Omental fat pad (tissue), 4 donors: ENCODE measurements around the gene IFIT1. TPM values are rescaled to one million over a fixed set of nuclear protein-coding genes. Genes with fewer than 3 reads are reported as not detected.
"Not testable (repeated sequence)": the region's sequence is repeated elsewhere in the genome, so short reads cannot be mapped to it uniquely, and the experiment has no call there.

Source experiments
- ATAC-seq: fragments of 150-250 bp; one replicate; pipeline ENCODE4 v1.9.1; 2016; ENCODE audit warnings: mild to moderate bottlenecking, moderate library complexity; ENCODE audit not compliant: low FRiP score
- DNase-seq: peaks from one replicate; pipeline ENCODE4 v3.0.0-alpha.2; 2019; ENCODE audit warnings: low spot score
- total RNA-seq, 4 donors: library from RNA; depleted of rRNA; stranded (reverse); fragments of >200 nt; gene quantifications; one replicate each; pipeline ENCODE4 v1.1.0, GENCODE V29; 2016
- TF ChIP-seq, protein P1 (sequence below), 3 donors: fragments of 450-650 bp; IDR thresholded peaks; one replicate each; pipeline ENCODE4 v1.5.1; 2016 to 2017; ENCODE audit warnings: antibody characterized with exemption in 3 of 3, mild to moderate bottlenecking in 3 of 3, moderate library complexity in 2 of 3

IFIT1 gene
- total RNA-seq, 4 donors from 2014 or later: 8.1 to 30.9 (median 11.6) TPM

DNA sequence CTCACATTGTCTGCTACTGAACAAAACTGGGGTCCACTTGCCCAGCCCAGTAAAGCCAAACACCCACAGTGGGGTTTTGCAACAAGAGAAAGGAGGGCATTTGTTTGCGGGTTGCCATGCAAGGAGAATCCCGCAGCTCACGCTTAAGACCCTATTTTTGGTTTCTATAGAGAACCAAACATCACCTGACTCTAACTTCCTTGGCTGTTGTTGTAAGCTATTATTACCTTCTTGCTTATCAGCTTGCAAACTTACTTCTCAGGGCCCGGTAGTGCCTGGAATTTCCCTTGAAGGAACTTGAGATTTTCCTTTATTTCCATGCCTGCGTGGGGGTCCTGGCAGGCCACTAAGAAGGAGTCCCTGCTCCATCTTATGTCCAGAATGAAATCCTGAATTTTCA lies 43.9 kb upstream of the IFIT1 start:
- DNase-seq (no peak), ATAC-seq (no peak)
- TF ChIP-seq, protein P1, sequence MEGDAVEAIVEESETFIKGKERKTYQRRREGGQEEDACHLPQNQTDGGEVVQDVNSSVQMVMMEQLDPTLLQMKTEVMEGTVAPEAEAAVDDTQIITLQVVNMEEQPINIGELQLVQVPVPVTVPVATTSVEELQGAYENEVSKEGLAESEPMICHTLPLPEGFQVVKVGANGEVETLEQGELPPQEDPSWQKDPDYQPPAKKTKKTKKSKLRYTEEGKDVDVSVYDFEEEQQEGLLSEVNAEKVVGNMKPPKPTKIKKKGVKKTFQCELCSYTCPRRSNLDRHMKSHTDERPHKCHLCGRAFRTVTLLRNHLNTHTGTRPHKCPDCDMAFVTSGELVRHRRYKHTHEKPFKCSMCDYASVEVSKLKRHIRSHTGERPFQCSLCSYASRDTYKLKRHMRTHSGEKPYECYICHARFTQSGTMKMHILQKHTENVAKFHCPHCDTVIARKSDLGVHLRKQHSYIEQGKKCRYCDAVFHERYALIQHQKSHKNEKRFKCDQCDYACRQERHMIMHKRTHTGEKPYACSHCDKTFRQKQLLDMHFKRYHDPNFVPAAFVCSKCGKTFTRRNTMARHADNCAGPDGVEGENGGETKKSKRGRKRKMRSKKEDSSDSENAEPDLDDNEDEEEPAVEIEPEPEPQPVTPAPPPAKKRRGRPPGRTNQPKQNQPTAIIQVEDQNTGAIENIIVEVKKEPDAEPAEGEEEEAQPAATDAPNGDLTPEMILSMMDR (IDR thresholded peaks at IDR 0.05): no peak

DNA sequence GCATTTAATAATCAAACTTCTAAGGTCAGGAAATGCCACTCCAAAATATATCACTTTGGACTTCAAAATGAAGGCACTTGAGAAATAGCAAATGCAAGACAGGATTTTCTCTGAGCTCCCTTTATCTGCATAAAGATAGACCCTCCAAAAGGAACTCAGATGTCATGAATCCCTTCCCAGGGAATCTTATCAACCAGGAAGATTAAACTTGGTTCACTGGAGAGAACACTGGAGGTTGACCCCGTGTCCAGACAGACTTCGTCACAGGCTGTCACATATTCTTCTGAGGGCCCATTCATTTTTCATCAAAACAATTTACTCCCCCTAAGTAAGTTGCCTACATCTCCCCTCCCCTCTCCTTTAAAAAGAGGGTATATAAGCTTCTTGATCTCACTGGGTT lies 43.4 kb upstream of the IFIT1 start:
- DNase-seq (no peak), ATAC-seq (no peak)
- TF ChIP-seq, protein P1 (IDR thresholded peaks at IDR 0.05): no peak

DNA sequence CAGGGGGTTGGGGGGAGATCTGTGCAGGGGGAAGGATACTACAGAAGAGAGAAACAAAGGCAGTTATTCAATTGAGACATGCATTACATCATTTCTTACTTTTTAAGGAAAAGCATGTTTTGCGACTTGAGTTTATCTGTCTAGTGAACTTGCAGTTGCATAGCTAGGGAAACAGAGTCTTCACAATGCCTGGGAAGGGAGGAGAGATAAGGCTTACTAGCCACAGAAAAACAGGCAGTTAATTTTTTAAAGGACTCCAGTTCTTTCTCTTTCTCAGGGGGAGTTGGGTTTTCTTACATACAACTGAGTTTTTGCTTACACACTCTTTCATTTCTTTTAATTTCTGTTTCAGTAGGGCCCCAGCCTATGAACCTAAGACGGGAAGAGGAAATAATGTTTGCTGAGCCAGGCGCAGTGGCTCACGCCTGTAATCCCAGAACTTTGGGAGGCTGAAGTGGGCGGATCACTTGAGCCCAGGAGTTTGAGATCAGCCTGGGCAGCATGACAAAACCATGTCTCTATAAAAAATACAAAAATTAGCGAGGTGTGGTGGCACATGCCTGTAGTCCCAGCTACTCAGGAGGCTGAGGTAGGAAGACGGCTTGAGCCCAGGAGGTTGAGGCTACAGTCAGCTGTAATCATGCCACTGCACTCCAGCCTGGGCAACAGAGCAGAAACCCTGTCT lies 41.6 kb upstream of the IFIT1 start:
- peak; percentile 43 for ATAC-seq
- DNase-seq: not testable (repeated sequence)

DNA sequence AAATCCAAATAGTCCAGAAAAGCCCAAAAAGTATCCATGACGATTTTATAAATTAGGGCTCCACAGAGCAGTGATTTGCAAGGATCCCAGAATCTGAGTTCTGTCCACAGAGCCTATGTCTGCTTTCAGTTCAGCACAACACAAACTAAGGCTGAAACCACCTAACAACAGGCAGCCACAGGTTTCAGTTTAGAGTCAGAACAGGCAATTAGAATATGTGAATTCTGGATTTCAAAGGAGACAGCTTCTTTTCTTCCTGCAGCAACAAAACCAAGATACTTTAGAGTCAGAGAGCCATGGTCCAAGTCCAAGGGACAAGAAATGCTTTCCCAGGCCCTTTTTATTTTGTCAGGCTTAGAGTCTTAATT lies 41.0 kb upstream of the IFIT1 start:
- TF ChIP-seq, protein P1 (IDR thresholded peaks at IDR 0.05): no peak
- ATAC-seq (peak; percentile 33), DNase-seq (no peak)

DNA sequence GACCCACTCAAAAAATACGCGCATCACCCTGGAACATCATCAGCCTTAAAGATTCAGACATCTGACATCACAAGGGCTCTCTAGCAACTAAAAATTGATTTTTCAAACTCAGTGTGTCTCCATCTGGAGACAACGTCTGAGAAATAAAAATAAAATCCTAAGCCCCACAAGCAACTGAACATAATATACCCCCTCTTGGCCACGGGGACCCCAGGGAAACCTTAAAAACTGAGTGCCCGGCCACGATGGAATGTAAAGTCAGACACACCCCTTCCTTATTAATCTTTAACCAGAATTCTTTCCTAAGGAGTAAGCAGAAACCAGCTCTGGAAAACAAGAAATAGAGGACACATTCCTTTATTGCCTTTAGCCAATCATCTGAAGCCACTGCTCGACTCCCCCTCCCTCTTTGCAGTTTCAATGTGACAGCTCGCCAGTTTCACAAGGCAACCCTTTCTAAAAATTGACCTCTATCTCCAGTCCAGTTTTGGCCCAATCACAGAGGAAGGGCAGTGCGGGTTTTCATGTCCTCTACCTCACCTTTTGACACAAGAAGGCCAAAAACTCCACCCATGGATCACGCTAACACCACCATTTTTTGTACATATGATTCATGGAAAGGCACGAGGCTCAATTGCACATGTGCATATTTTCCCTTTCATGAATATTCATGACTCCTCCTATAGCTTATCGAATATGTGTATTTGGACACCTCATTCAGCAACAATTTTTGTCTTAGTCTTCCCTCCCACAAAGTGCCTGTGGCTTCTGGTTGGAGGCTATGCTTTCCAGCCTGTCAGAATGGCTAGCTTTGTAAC lies 40.4 kb upstream of the IFIT1 start:
- TF ChIP-seq, protein P1 (IDR thresholded peaks at IDR 0.05): no peak
- DNase-seq (no peak), ATAC-seq (peak; percentile 69)

DNA sequence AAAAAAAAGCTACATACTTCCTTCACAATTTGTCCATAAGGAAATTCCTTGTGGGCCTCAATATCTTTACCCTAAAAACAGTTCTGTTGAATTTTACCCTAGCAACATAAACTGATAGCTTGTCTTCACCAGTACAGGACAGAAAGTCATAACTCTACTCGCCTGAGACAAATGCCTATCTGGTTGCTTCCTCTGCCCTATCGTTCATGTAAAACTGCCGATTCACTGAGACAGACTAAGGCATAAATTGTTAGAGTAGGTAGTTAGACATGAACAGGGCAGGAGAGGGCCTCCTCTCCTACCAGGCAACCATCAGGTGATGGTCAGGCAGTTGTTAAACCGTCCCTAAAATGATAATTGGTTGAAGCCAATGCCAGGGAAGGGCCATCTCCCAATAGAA lies 39.6 kb upstream of the IFIT1 start:
- TF ChIP-seq, protein P1 (IDR thresholded peaks at IDR 0.05): no peak
- no peak for DNase-seq
- ATAC-seq: no peak

DNA sequence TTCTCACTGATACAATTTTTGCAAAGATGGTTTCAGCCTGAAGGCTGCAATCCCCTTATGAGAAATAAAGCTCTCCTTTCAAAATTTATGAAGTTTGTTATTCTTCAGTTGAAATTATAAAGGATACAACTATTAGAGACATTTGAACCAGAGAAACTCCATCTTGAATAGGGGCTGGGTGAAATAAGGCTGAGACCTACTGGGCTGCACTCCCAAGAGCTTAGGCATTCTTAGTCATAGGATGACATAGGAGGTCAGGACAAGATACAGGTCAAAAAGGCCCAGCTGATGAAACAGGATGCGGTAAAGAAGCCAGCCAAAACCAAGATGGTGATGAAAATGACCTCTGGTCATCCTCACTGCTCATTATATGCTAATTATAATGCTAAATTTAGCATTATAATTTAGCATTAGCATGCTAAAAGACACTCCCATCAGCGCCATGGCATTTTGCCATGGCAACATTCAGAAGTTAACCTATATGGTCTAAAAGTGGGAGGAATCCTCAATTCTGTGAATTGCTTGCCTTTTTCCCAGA lies 37.0 kb upstream of the IFIT1 start:
- TF ChIP-seq, protein P1 (IDR thresholded peaks at IDR 0.05): no peak
- ATAC-seq: no peak
- DNase-seq: no peak
